Measurements from ENCODE around the gene PDCD1. TPM values are rescaled to one million over a fixed set of nuclear protein-coding genes. Genes with fewer than 3 reads are reported as not detected.

Gene PDCD1
- total and polyA plus RNA-seq, 2 of the 13 experiments (the other 11 are each of a cell fraction or from before 2014, with no cell fraction given) = 0.04 TPM; not detected in 1

GRCh38 chr2:241818943-241819270 lies 39.8 kb downstream of the PDCD1 start:
- in situ Hi-C loops (cut with HindIII; ENCODE audit: extremely low pct_ligation_motif_present, low pct_unique_long_range_greater_than_20kb) (no loop called here), intact Hi-C loops (cut with micrococcal nuclease; ENCODE audit: unreplicated experiment) (loop anchor here (1.0 to 2.0 kb wide), 2 partner anchors 10 to 48 kb away; partner anchors contain the start of gene NEU4)
- no TSS peak for BruUV-seq (replicated peaks)
- H3K4me2 ChIP-seq (ENCODE audit: low read depth, low read length) = peak overlapping the region; percentile 59
- FAIRE-seq (peak; percentile 100), DNase-seq (ENCODE audit: low spot score) (peak; percentile 97), ATAC-seq (peak; percentile 83)
- POLR2A ChIA-PET = interaction anchor here (2.2 kb wide), 1 partner anchor 10 kb away, joined by 5 read pairs; the partner anchor contains the start of gene NEU4
- H3K9me3 ChIP-seq (ENCODE audit: low read length) = no peaks in the 10 kb centered on the region
- H3K27ac ChIP-seq (ENCODE audit: extremely low read length, insufficient read depth, low read length) = peak overlapping the region; percentile 59
- 3% methylated on average over 10 of the region's 10 CpGs for WGBS (ENCODE audit: low lambda C conversion rate)
- H3K4me3 ChIP-seq (replicated peaks in 1 of 3; ENCODE audit: insufficient read depth in 1 of 3, low read depth in 2 of 3, low read length in 3 of 3) = 0 out of 6 replicates have a peak overlapping the region, but pooled peaks of 1 of the 3 experiments have one; percentile 38
- CTCF ChIA-PET (ENCODE audit: low intra/inter-chr PET ratio, low total read pairs) = no interaction called here
- H3K9ac ChIP-seq (ENCODE audit: insufficient read depth, low read depth, low read length) = peak overlapping the region; percentile 52; the same call in 1 of the 2 replicates
- H2AFZ ChIP-seq (ENCODE audit: low read length) = no peak overlapping the region
- H4K20me1 ChIP-seq (ENCODE audit: insufficient read depth, low read length) = no peaks in the 10 kb centered on the region; the same call in 1 of the 2 replicates
- H3K36me3 ChIP-seq (replicated peaks in 1 of 2; ENCODE audit: control insufficient read depth in 1 of 2, insufficient read depth in 2 of 2, low read length in 2 of 2) = peaks cover 1 to 6% of the 10 kb centered on the region in 2 experiments; a peak in 2 of 5 replicates
- peaks cover 0 to 8% of the 10 kb centered on the region in 2 experiments; a peak in 1 of 5 replicates for H3K27me3 ChIP-seq (ENCODE audit: control insufficient read depth in 1 of 2, insufficient read depth in 2 of 2, low read length in 2 of 2)
- H3K79me2 ChIP-seq (ENCODE audit: insufficient read depth, low read length) = no peaks in the 10 kb centered on the region
- peaks cover 27% of the 10 kb centered on the region for H3K4me1 ChIP-seq (ENCODE audit: insufficient read depth, low read length)
- TF ChIP-seq MEIS2 (CRISPR knock-in tag; IDR thresholded peaks at IDR 0.05) = peak; percentile 29; the same call in 1 of the 2 replicates
- no peak for TF ChIP-seq ZNF839 (CRISPR knock-in tag; IDR thresholded peaks at IDR 0.05; ENCODE audit: borderline replicate concordance)
- no peak for TF ChIP-seq ZBTB34 (CRISPR knock-in tag; IDR thresholded peaks at IDR 0.05)
- TF ChIP-seq THYN1 (CRISPR knock-in tag; IDR thresholded peaks at IDR 0.05; ENCODE audit: borderline replicate concordance, low read depth) = no peak
- TF ChIP-seq ZNF772 (CRISPR knock-in tag; IDR thresholded peaks at IDR 0.05) = peak; percentile 94
- TF ChIP-seq ZMYM2 (CRISPR knock-in tag; IDR thresholded peaks at IDR 0.05) = peak; percentile 76; the same call in 1 of the 2 replicates
- peak; percentile 79 for TF ChIP-seq ZNF18 (CRISPR knock-in tag; IDR thresholded peaks at IDR 0.05; ENCODE audit: insufficient replicate concordance)
- TF ChIP-seq HNF1A (IDR thresholded peaks at IDR 0.05; ENCODE audit: low read depth) = peak; percentile 93
- TF ChIP-seq HNF1A (CRISPR knock-in tag; IDR thresholded peaks at IDR 0.05; ENCODE audit: borderline replicate concordance) = peak; percentile 98
- TF ChIP-seq PHB2 (IDR thresholded peaks at IDR 0.05; ENCODE audit: partially characterized antibody) = no peak
- 0 out of 2 replicates have a peak, but pooled peaks have one; percentile 77 for TF ChIP-seq ZNF101 (CRISPR knock-in tag; IDR thresholded peaks at IDR 0.05; ENCODE audit: borderline replicate concordance, low read depth)
